Stomach (tissue), 4 donors: ENCODE data around the gene C9.

Experiments
- POLR2A ChIP-seq, 4 donors: fragments of 450-650 bp; IDR thresholded peaks; one replicate each; pipeline ENCODE4 v1.6.1; 2016; ENCODE audit warnings: antibody characterized with exemption in 4 of 4, control low read depth in 2 of 4, mild to moderate bottlenecking in 1 of 4, moderate library complexity in 1 of 4
- TF ChIP-seq, protein P1 (sequence below), 7 experiments: fragments of 450-650 bp in 4 of 7; fragments of 200-600 bp in 3 of 7; sonication (generic) in 3 of 7; IDR thresholded peaks; one replicate each; pipeline ENCODE4 v1.5.1; 2016 to 2019; ENCODE audit warnings: antibody characterized with exemption in 7 of 7, control low read depth in 2 of 7, mild to moderate bottlenecking in 1 of 7

DNA sequence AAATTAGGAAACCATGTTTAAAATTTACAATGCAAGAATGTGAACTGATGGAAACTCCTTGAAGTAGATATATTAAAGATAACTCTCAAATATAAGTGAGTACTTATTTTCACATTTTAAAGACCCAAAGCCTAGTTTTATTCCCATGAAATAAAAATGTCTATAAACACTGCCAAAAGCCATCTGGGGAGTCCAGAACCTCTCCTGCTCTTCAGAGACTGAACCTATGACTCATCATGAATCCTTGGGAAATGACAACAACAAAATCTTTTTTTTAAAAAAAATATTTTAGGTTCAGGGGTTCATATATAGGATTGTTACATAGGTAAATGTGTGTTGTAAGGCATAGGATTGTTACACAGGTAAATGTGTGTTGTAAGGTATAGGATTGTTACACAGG is 111.1 kb downstream of the C9 start:
- TF ChIP-seq POLR2A (IDR thresholded peaks at IDR 0.05): no peak
- TF ChIP-seq, protein P1, sequence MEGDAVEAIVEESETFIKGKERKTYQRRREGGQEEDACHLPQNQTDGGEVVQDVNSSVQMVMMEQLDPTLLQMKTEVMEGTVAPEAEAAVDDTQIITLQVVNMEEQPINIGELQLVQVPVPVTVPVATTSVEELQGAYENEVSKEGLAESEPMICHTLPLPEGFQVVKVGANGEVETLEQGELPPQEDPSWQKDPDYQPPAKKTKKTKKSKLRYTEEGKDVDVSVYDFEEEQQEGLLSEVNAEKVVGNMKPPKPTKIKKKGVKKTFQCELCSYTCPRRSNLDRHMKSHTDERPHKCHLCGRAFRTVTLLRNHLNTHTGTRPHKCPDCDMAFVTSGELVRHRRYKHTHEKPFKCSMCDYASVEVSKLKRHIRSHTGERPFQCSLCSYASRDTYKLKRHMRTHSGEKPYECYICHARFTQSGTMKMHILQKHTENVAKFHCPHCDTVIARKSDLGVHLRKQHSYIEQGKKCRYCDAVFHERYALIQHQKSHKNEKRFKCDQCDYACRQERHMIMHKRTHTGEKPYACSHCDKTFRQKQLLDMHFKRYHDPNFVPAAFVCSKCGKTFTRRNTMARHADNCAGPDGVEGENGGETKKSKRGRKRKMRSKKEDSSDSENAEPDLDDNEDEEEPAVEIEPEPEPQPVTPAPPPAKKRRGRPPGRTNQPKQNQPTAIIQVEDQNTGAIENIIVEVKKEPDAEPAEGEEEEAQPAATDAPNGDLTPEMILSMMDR (IDR thresholded peaks at IDR 0.05): no peak
